ENCODE results near the gene ATAD3C. TPM values are rescaled to one million over a fixed set of nuclear protein-coding genes. Genes with fewer than 3 reads are reported as not detected.
"Not testable (repeated sequence)": the region's sequence is repeated elsewhere in the genome, so short reads cannot be mapped to it uniquely, and the experiment has no call there.

Gene ATAD3C
- total RNA-seq, 1 donor from 2014 or later, result 1.6 TPM

- not testable (repeated sequence) for H3K9me3 Mint-ChIP-seq (ENCODE audit: low read depth); H3K27me3 Mint-ChIP-seq; H3K4me1 Mint-ChIP-seq (ENCODE audit: low read depth); H3K36me3 Mint-ChIP-seq (ENCODE audit: insufficient read depth)
- Mint-ChIP-seq H3K27ac (peak overlapping the region; percentile 95), H3K4me3 (ENCODE audit: low read depth) (peak overlapping the region; percentile 62)
- DNase-seq (ENCODE audit: low spot score, unreplicated experiment), result peak; percentile 39
- peak; percentile 66 for TF ChIP-seq CTCF (IDR thresholded peaks at IDR 0.05; ENCODE audit: unreplicated experiment)
Observed at GRCh38 chr1:1504777-1505365, 55.4 kb downstream of the ATAD3C start.

- Mint-ChIP-seq H3K4me3 (ENCODE audit: low read depth) (peak overlapping the region; percentile 62), H3K27ac (peak overlapping the region; percentile 95)
Observed at GRCh38 chr1:1505366-1505798, 55.9 kb downstream of the ATAD3C start.

GRCh38 chr1:1505801-1506200 lies 56.3 kb downstream of the ATAD3C start:
- not testable (repeated sequence) for H3K4me3 Mint-ChIP-seq (ENCODE audit: low read depth); H3K36me3 Mint-ChIP-seq (ENCODE audit: insufficient read depth); H3K27me3 Mint-ChIP-seq; H3K4me1 Mint-ChIP-seq (ENCODE audit: low read depth); H3K9me3 Mint-ChIP-seq (ENCODE audit: low read depth); DNase-seq (ENCODE audit: low spot score, unreplicated experiment)
- H3K27ac Mint-ChIP-seq, result peak overlapping the region; percentile 64

More at GRCh38 chr1:1505366-1505798, 55.9 kb downstream of the ATAD3C start:
- not testable (repeated sequence) for H3K27me3 Mint-ChIP-seq; DNase-seq (ENCODE audit: low spot score, unreplicated experiment); H3K4me1 Mint-ChIP-seq (ENCODE audit: low read depth); H3K9me3 Mint-ChIP-seq (ENCODE audit: low read depth); H3K36me3 Mint-ChIP-seq (ENCODE audit: insufficient read depth)
- peak; percentile 34 for TF ChIP-seq CTCF (IDR thresholded peaks at IDR 0.05; ENCODE audit: unreplicated experiment)

- no peaks in the 10 kb centered on the region for H3K9me3 Mint-ChIP-seq (ENCODE audit: low read depth)
- H3K4me1 Mint-ChIP-seq (ENCODE audit: low read depth), result peaks cover 10% of the 10 kb centered on the region
- DNase-seq (ENCODE audit: low spot score, unreplicated experiment), result no peak
- no peak for TF ChIP-seq CTCF (IDR thresholded peaks at IDR 0.05; ENCODE audit: unreplicated experiment)
- no peak overlapping the region for H3K27ac Mint-ChIP-seq
- no peaks in the 10 kb centered on the region for H3K36me3 Mint-ChIP-seq (ENCODE audit: insufficient read depth)
- no peaks in the 10 kb centered on the region for H3K27me3 Mint-ChIP-seq
- H3K4me3 Mint-ChIP-seq (ENCODE audit: low read depth), result no peak overlapping the region
Observed at GRCh38 chr1:1507305-1507704, 57.8 kb downstream of the ATAD3C start.

GRCh38 chr1:1508775-1509464 lies 59.4 kb downstream of the ATAD3C start:
- DNase-seq (ENCODE audit: low spot score, unreplicated experiment); H3K4me3 Mint-ChIP-seq (ENCODE audit: low read depth); H3K36me3 Mint-ChIP-seq (ENCODE audit: insufficient read depth); H3K27me3 Mint-ChIP-seq; H3K27ac Mint-ChIP-seq; H3K9me3 Mint-ChIP-seq (ENCODE audit: low read depth): not testable (repeated sequence)
- peaks cover 12% of the 10 kb centered on the region for H3K4me1 Mint-ChIP-seq (ENCODE audit: low read depth)

GRCh38 chr1:1509465-1509850 lies 60.0 kb downstream of the ATAD3C start:
- H3K9me3 Mint-ChIP-seq (ENCODE audit: low read depth); H3K4me3 Mint-ChIP-seq (ENCODE audit: low read depth); H3K36me3 Mint-ChIP-seq (ENCODE audit: insufficient read depth); H3K27me3 Mint-ChIP-seq; H3K27ac Mint-ChIP-seq; DNase-seq (ENCODE audit: low spot score, unreplicated experiment): not testable (repeated sequence)
- H3K4me1 Mint-ChIP-seq (ENCODE audit: low read depth), result peaks cover 12% of the 10 kb centered on the region

All from progenitor cell of endocrine pancreas (in vitro differentiated cells).